Fibroblast of the conjunctiva (primary cell): ENCODE results near the gene TCEA2.
"Not testable (repeated sequence)": the region's sequence is repeated elsewhere in the genome, so short reads cannot be mapped to it uniquely, and the experiment has no call there.

Experiments
- DNase-seq: peaks from one replicate; pipeline ENCODE4 v3.0.0-alpha.2; 2010; ENCODE audit warnings: low read depth

TCEA2 gene

DNA sequence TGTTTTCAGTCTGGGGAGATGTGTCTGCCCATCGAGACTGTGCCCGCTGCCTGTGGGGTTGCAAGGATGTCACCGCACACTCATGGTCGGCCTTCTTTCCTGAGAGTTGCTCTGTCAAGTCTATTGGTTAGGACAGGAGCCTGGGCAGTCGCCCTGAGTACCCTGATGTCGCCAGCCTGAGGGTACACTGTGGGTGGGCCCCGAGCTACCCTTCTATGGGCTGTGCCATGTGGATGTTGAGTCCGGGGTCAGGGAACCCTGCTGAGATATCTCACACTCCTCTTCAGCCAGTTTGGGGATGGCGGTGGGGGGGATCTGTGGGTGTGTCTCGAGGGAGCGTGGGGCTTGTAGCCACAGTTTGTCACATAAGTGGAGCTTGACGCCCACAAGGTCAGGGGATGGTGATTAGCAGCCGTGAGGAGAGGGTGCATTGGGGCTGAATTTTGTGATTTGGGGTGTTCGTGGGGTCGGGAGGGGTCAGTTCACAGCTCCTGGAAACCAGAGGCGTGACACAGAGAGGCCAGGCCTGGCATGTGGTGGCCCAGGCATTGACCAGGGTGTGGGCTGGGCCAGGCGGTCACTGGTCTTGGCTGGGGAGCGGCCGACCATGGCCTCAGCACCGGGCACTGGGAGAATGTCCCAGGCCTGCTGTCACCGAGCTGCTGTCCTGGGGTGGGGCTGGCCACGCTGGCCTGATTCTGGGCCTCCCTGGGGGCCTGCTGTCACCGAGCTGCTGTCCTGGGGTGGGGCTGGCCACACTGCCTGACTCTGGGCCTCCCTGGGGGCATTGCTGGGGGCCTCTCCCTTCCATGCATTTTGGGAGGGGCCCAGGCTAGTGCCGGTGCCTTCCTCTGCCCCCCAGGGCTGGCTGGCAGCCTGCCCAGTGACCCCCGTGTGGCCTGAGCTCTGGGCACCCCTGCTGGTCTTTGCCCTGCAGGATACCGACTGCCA is 46.0 kb downstream of the TCEA2 start:
- no peak for DNase-seq

DNA sequence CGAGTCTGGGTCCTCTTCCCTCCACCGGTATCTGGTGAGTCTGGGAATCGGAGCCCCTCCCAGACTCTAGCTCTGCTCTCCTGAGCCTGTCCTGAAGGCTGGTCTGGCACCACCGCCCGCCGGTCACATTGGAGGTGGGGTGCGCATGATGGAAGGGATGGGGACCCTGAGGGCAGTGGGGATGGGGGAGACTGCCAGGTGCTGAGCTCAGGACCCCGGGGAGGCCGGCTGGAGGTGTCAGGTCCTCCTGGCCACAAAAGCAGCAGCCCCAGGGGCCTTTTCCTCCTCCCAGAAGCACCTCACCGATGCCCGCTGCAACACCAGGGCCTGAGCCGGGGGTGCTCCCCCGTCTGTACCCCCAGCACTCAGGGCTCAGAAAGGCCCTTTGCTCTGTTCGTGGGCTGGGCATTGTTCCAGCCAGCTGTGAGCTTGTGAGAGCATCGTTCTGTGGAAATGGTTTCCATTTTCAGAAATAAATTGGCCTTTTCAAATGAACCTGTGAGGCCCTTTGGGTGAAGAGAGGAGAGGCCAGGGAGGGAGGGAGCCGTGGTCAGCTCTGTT is 46.9 kb downstream of the TCEA2 start:
- no peak for DNase-seq

DNA sequence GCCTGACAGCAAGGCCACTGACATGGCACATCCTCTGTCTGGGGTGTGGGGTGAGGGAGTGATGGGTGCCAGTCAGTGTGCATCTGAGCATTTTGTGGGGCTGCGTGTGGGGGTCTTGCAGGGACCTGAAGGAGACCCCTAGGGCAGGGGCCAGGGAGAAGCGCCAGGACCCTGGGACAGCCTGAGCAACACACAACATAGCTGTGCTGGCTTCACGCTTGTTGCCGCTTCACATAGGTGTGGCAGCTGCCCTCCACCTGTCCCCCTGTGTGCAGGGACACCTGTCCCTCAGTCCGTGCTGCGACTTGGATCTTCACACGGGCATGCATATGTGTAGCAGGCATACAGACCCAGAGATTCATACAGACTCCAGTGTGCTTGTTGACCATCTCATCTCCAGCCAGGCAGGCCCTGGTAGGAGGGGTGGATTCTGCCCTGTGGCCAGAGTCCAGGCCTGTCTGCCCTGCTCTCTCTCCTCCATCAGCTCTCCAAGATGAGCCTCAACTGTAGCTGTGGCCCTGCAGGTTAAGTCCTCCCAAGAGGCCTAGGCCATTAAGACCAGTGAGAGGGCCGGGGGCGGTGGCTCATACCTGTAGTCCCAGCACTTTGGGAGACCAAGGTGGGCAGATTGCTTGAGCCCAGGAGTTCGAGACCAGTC is 47.5 kb downstream of the TCEA2 start:
- no peak for DNase-seq

DNA sequence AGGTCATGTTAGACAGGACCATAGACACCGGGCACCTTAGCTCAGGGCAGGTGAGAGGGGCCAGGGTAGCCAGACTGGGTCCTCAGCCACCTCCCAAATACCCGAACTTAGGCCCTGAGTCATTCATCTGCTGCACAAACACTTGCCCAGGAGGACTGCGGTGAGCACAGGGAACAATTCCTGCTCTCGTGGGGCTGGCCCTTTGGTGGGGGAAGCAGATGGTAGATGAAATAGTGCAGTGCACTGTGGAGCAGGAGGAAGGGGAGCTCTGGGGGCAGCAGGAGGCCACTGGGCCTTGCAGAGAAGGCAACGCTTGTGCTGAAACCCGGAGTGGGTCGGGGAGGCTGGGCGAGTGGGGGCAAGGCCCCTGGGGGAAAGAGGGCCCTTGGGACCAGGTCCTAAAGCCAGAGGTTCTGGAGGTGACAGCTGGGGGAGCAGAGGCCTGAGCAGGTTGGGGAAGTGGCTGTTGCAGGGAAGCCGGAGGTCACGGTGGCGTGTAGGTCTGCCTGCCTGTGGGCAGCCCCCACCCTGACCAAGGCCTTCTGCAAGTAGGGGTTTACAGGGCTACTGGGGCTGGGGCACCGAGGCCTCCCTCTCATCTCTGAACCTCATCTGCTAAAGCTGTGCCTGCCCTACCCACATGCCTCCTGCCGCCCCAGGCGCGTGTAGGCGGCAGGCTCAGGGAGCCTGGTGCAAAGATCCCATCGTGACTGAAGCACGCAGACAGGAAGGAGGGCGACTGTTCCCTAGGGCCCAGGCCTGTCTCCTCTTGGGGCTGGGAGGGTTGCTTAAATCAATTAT is 49.0 kb downstream of the TCEA2 start:
- no peak for DNase-seq

DNA sequence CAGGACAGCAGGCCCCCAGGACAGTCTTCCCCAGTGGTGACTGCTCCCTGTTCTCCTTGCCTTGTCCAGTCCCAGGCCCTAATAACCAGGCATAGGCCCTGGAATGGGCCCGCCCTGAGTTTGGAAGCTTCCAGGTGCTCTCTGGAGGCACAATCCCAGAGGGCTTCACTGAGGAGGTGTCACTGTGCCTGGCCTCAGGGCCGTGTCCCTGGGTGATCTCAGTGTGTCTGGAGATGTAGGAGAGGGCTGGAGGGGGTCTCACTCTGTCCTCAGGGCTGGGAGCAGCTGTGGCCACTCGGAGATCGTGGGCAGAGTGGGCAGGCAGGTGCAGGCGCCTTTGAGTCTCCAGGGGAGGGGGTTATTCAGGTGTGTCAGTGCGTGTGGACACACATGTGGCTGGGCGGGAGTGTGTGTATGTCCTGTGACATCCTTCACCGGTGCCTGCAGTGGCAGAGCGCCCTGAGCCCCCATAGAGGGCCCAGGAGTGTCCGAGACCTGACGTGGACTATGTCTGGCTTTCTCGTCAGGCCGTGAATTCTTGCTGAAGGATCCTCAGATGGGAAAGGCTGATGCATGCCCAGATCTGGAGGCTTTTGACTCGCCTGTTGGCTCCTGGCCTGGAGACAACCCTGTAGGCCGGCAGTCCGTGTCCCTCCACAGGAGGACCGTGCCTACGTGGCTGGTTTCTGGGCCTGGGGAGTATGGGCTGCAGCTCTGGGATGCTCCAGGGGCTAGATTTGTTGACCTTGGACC is 49.9 kb downstream of the TCEA2 start:
- no peak for DNase-seq

DNA sequence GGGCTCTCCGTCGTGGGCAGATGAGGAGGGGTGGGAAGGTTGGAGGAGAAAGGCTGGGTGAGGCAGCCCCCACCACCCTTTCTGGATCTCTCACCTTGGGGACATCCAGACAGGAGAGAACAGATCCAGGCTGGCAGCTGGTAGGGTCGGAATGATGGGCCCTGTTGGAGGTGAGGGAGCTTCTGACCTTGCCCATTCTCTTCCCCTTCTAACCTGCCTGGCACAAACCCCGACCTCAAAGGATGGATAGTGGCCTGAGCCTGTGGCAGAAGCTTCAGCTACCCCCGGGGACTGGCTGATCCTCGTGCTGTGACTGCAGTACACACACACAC is 50.4 kb downstream of the TCEA2 start:
- no peak for DNase-seq

DNA sequence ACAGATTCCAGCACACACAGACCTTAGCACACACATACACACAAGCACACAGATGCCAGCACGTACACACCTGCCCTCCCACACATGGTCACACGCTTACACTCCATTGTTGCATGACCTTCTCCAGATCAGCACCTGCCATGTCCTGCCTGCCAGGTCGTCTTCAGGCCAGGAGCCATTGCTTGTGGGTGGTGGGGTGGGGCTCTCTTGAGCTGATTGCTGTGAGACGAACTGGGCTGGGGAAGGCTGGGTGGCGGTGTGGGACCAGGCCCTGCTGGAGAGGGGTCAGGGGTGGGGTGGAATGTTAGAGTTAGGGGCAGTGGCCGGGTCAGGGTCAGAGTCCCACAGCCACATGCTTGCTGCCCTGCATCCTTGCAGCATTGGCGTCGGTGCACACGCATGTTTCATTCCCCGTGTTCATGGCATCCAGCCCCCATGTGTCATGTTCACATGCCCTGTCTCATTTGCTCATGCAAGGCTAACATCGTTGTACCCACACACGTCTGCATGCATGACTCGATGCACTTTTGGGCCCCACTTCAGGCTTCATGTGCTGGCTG is 50.9 kb downstream of the TCEA2 start:
- DNase-seq: no peak

DNA sequence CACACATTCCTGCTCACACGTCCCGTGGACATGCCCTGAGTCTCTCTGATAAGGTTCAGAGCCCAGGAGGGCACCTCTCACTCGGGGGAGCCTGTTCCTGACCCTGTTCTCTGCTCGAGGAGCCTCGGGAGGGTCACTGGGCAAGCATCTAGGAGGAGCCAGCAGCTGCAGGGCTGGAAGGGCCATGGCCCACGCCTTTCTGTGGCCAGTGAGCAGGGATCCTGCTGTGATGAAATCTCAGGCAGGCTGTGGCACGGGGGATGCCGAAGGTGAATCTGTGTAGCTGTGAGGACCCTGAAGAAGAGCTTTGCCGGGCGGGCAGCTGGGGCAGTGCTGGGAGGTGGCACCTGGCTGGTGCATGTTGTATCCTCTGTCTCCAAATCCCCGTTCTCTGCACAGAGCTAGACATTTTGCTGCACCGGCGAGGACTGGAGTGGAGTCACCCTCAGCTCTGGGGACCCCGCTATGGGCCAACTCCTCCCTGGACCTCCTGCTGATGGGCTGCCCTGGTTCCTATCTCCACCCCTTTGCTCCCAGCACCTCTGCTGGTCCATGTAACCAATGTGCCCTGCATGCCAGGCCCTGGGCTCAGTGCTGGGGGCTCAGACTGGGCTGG is 51.5 kb downstream of the TCEA2 start:
- DNase-seq: no peak

DNA sequence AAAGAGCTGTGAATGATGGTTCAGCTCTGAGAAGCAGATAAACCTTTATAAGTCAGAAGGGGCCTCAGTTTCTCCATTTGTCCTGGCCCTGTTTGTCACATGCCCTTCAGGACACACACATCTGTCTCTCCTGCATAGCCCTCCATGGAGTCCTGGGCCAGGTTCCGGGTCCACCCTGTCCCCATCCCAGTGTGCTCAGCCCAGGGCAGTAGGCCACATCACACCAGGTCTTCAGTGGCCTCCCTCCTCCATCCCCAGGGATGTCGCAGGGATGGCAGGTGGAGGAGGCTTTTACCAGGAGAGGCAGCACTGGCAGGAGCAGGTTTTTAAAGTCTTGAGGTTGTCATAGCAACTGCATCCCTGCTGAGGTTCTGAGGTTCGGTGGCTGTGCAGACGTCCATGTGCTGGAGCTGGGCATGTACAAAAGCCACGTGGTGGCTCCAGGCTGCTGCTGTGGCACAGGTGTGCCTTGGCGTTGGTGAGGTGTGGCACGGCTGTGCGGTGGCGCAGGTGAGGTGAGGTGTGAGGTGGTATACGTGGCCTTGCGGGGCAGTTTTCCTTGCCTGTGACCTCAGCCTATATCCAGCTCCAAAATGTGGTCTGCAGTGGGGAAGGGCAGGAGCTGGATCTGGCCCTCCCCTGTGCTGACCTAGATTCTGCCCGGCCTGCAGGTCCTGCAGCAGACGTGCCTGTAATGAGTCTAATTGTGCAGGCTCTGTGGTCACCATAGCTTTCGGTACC is 52.3 kb downstream of the TCEA2 start:
- no peak for DNase-seq

DNA sequence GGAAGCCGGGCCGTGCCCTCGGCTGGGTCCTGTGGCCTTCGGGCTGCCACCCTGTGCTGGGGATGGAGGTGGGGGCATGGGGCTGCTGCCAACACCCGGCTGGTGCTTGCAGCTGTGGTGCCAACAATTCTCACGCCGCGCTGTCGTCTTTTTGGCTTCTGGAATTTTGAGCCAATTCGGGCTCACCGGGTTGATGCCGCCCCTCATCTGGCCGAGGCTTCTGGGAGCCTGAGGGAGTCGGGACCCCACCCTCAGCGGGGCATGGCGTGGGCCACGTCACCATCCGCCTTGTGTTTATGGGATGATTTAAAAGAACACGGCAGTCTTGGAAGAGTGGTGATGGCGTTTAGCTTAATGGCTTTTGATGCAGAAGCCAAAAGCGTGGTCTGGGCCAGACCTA is 53.0 kb downstream of the TCEA2 start:
- no peak for DNase-seq

DNA sequence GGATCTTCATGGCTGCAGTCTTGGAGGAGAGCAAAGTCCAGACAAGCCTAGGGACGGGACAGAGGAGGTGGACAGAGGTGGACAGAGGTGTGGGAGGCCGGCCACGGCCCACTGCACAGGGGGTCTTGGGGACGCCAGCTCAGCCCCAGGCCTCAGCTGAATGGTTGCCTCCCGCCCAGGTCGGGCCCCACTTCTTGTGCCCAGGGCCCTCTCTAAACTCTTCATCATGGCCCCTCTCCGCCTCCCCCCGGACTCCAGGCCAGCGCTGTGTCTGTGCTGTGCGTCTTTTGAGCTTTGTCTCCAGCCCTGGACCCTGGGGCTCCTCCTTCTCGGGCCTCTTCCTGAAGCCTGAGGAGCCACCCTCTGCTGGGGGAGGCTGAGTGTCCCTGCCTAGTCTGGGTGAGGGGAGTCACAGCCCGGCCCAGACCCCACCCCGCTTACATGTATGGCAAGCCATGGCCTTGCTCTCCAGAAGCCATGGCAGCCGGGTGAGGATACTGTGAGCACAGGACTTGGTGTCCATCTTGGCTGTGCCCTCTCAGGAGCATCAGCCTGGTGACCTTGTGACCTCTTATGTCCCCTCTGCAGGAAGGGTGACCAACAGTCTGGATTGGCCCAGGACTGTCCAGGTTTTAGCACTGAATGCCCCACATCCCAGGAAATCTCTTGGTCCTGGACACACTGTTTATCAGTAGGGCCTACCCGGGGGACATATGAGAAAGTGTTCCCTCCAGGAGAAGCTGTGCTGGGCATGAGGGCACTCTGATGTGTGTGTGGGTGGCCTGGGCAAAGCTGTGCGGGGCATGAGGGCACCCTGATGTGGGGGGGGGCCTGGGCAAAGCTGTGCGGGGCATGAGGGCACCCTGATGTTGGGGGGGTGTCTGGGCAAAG is 53.8 kb downstream of the TCEA2 start:
- DNase-seq: no peak

DNA sequence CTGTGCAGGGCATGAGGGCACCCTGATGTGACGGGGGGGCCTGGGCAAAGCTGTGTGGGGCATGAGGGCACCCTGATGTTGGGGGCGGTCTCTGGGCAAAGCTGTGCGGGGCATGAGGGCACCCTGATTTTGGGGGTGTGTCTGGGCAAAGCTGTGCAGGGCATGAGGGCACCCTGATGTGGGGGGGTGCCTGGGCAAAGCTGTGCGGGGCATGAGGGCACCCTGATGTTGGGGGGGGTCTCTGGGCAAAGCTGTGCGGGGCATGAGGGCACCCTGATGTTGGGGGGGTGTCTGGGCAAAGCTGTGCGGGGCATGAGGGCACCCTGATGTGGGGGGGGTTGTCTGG is 54.4 kb downstream of the TCEA2 start:
- DNase-seq: not testable (repeated sequence)

DNA sequence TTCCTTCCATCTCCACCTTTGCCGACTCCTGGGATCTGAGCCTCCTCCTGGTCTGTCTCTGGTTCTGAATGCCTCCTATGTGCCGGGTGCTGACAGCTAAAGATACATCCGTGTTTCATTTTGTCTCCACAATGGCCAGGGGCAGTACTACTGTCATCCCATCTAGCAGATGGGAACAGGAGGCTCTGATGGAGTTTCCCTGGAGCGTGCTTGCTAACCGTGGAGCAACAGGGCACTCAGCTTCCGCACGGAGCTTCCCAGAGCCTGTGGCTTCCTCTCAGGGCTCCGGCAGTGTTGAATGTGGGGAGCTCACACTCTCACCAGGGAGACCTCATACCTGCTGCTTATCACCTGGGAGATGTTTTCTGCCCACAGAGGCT is 56.3 kb downstream of the TCEA2 start:
- DNase-seq: no peak

DNA sequence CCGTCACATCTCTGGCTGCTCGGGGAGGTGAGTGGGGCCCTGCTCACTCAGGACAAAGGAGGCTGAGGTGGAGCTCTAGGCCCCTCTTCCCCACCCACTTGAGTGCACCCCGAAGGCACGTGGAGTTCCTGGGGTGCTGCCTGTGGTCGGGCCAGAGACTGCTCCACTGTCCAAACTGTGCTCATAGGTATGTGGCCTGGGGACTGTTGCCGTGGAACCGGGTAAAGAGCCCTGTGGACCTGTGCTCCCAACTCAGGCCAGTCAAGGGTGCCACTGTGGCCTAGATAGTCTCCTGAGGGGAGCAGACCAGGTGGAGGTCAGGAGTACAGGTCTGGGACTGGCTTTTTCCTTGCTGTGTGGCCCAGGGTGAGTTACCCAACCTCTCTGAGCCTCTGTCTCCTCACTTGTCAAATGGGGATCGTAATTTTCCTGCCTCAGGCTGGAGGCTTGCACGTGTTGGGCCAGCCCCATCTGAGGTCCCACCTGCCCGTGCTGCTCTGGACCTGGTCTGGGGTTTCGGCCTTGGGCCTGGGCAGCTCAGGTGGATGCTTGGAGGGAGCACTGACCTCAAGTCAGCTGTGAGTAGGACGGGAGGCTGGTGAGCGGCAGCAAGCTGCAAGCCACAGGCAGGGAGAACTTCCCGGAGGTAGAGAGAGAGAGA is 56.8 kb downstream of the TCEA2 start:
- DNase-seq: no peak

DNA sequence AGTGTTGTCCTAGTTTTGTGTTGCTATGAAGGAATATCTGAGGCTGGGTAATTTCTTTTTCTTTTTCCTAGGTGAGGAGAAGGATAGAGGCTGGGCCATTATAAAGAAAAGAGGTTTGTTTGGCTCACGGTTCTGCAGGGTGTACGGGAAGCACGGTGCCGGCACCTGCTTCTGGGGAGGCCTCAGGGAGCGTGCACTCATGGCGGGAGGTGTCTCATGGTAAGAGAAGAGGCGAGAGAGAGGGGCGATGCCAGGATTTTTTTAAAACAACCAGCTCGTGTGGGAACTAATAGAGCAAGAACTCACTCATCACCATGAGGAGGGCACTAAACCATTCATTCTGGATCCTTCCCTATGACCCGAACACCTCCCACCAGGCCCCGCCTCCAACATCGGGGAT is 58.6 kb downstream of the TCEA2 start:
- DNase-seq: no peak
